DND-41 (cell line): ENCODE results near the gene INTS1.

Source experiments
- ATAC-seq: fragments of 200-7000 bp; cut with Tn5 transposase; 3 replicates; pipeline ENCODE4 v1.9.1; 2021; ENCODE audit warnings: low read depth; ENCODE audit not compliant: insufficient read depth
- DNase-seq: peaks from one replicate; pipeline ENCODE4 v3.0.0-alpha.2; 2020
- H2AFZ ChIP-seq: 2 replicates; pipeline ENCODE4 v1.6.0; 2012; ENCODE audit warnings: low read depth, low read length
- H3K27ac ChIP-seq: 2 replicates; pipeline ENCODE4 v1.5.1; 2012; ENCODE audit warnings: low read length, inconsistent platforms
- H3K27me3 ChIP-seq: fragments of 200-600 bp; sonication (generic); 2 replicates; pipeline ENCODE4 v1.6.0; 2012; ENCODE audit warnings: low read length, mild to moderate bottlenecking, inconsistent platforms; ENCODE audit not compliant: insufficient read depth, poor library complexity
- H3K36me3 ChIP-seq: 2 replicates; pipeline ENCODE4 v1.5.1; 2012; ENCODE audit warnings: low read length, inconsistent platforms; ENCODE audit not compliant: insufficient read depth
- H3K4me1 ChIP-seq: 2 replicates; pipeline ENCODE4 v1.5.1; 2012; ENCODE audit warnings: mild to moderate bottlenecking, low read length; ENCODE audit not compliant: insufficient read depth
- H3K4me2 ChIP-seq: 2 replicates; pipeline ENCODE4 v1.6.0; 2012; ENCODE audit warnings: mild to moderate bottlenecking, moderate library complexity, low read length, inconsistent platforms; ENCODE audit not compliant: insufficient read depth
- H3K4me3 ChIP-seq, 2 experiments: fragments of 200-600 bp in 1 of 2; shearing (Covaris generic) in 1 of 2; 2 replicates each; pipeline ENCODE4 v1.5.1; 2012 to 2016; ENCODE audit warnings: inconsistent platforms in 2 of 2, low read length in 2 of 2, mild to moderate bottlenecking in 2 of 2, low read depth in 1 of 2, moderate library complexity in 1 of 2
- H3K79me2 ChIP-seq: 2 replicates; pipeline ENCODE4 v1.6.0; 2012; ENCODE audit warnings: low read length, inconsistent platforms; ENCODE audit not compliant: insufficient read depth
- H3K9ac ChIP-seq: 2 replicates; pipeline ENCODE4 v1.6.0; 2012; ENCODE audit warnings: low read depth, mild to moderate bottlenecking, inconsistent platforms, low read length, moderate library complexity
- H3K9me3 ChIP-seq: 2 replicates; pipeline ENCODE4 v1.5.1; 2012; ENCODE audit warnings: low read length, moderate library complexity, mild to moderate bottlenecking, inconsistent platforms; ENCODE audit not compliant: insufficient read depth, severe bottlenecking
- H4K20me1 ChIP-seq: 2 replicates; pipeline ENCODE4 v1.6.0; 2012; ENCODE audit warnings: low read length; ENCODE audit not compliant: insufficient read depth
- CTCF ChIP-seq: IDR thresholded peaks from 2 replicates; pipeline ENCODE4 v1.5.1; 2012; ENCODE audit warnings: borderline replicate concordance, low read length, moderate library complexity, mild to moderate bottlenecking; ENCODE audit not compliant: poor library complexity, severe bottlenecking; ENCODE audit errors: extremely low read depth
- EZH2 ChIP-seq: IDR thresholded peaks from 3 replicates; pipeline ENCODE4 v1.6.1; 2012; ENCODE audit warnings: borderline replicate concordance, low read depth, mild to moderate bottlenecking, moderate library complexity, low read length, inconsistent platforms; ENCODE audit not compliant: severe bottlenecking

The INTS1 gene

DNA sequence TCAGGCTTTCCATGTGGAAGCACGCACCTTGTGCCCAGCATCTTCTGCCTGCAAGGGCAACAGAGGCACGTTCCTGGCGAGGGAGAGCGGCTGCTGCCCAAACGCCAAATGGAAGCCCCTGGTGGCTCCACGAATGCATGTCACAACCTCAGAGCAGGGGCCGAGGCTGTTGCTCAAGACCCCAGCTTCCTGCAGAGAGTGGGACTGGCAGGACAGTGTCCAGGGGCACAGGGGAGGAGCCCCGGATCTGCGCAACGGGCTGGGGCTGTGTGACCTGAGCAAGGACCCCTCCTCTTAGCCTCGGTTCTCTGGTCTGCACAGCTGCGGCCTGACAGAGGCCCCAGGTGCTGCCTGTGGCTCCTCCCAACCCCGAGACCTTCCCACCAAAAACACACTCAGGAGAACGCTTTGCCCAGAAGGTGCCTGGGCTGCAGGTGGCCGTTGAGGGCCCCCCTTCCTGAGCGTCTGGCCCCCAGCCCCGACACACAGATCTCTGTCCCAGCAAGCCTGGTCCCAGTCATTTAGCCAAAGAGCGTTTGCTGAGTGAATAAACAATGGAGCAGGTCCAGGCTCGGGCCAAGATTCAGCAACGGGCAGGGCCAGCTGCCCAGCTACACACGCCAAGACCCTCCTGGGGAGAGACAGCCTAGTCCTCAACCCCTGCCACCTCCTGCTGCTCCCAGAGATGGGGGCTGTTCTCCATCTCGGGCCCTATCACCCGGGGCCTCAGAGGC lies 46.1 kb downstream of the INTS1 start:
- Histone ChIP-seq H3K9ac (peak overlapping the region; percentile 59), H4K20me1 (peaks cover 3% of the 10 kb centered on the region), H3K79me2 (no peaks in the 10 kb centered on the region), H3K4me2 (peak overlapping the region; percentile 100), H3K36me3 (no peaks in the 10 kb centered on the region), H3K27ac (no peak overlapping the region), H2AFZ (no peak overlapping the region), H3K27me3 (no peaks in the 10 kb centered on the region), H3K9me3 (no peaks in the 10 kb centered on the region), H3K4me1 (peaks cover 24% of the 10 kb centered on the region), H3K4me3 (peak overlapping the region in 1 of 2 experiments; percentile 95; a peak in 3 of 4 replicates)
- ATAC-seq (no peak), DNase-seq (no peak)
- TF ChIP-seq EZH2 (no peak), CTCF (no peak)

DNA sequence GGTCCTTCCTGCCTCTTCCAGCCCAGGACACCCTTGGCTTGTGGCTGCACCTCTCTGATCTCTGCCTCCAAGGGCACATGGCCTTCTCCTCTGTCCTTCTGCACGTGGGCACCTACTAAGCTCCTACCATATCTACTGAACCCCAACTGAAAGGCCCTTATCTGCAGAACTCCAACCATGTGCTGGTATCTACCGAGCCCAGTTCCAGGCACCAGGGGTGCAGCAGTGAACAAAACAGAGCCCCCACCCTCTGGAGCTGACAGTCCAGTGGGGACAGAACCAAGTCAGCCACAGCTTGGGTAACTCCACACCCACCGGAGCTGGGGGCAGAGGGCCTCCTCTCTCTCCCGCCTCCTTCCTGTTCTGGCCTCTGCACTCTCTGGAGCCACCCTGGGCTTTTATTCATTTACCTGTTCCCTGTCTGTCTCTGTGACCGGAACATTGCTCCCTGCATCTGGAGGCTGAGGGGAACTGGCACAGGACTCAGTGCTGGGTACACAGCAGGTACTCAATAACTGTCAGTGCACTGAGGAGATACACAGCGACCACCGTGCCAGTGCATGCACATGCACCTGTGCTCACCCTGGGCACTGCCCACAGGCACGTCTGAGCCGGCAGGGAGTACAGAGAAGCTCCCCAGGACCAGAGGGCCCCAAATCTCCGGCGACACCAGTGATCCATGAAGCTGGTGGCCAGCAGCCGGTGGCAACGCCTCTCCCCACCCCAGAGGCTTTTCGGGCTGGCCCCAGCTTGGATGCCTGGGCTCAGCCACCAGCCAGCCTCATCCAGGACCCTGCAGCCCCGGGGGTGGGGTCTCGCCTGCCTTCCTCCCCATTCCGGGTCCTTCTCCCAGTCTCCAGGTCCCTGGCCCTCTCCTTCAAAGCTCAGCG lies 46.9 kb downstream of the INTS1 start:
- Histone ChIP-seq H3K36me3 (no peaks in the 10 kb centered on the region), H3K4me3 (no peak overlapping the region), H3K27me3 (no peaks in the 10 kb centered on the region), H3K4me2 (peak overlapping the region; percentile 100), H3K9ac (peak overlapping the region; percentile 59; the same call in 1 of the 2 replicates), H3K27ac (no peak overlapping the region), H2AFZ (no peak overlapping the region), H3K9me3 (no peaks in the 10 kb centered on the region), H3K4me1 (peaks cover 24% of the 10 kb centered on the region), H4K20me1 (peaks cover 3% of the 10 kb centered on the region), H3K79me2 (no peaks in the 10 kb centered on the region)
- DNase-seq (no peak), ATAC-seq (no peak)
- TF ChIP-seq EZH2 (no peak), CTCF (no peak)

GRCh38 chr7:1455955-1456354 lies 48.2 kb downstream of the INTS1 start:
- TF ChIP-seq EZH2 (no peak), CTCF (no peak)
- peaks cover 24% of the 10 kb centered on the region for H3K4me1 ChIP-seq
- no peak overlapping the region for H3K4me3 ChIP-seq
- no peaks in the 10 kb centered on the region for H3K36me3 ChIP-seq
- no peak overlapping the region for H3K9ac ChIP-seq
- no peak for ATAC-seq
- peaks cover 3% of the 10 kb centered on the region for H4K20me1 ChIP-seq
- no peak overlapping the region for H3K4me2 ChIP-seq
- no peaks in the 10 kb centered on the region for H3K79me2 ChIP-seq
- no peak overlapping the region for H3K27ac ChIP-seq
- DNase-seq = no peak
- H2AFZ ChIP-seq = no peak overlapping the region
- no peaks in the 10 kb centered on the region for H3K9me3 ChIP-seq
- H3K27me3 ChIP-seq = no peaks in the 10 kb centered on the region
